Measurements from ENCODE around the gene FAM83G.
"Not testable (repeated sequence)": the region's sequence is repeated elsewhere in the genome, so short reads cannot be mapped to it uniquely, and the experiment has no call there.

FAM83G gene

GRCh38 chr17:19023209-19023999 is 18.8 kb upstream of the FAM83G start:
- no peak for DNase-seq (ENCODE audit: low read depth in 1 of 2, low spot score in 1 of 2)

DNA sequence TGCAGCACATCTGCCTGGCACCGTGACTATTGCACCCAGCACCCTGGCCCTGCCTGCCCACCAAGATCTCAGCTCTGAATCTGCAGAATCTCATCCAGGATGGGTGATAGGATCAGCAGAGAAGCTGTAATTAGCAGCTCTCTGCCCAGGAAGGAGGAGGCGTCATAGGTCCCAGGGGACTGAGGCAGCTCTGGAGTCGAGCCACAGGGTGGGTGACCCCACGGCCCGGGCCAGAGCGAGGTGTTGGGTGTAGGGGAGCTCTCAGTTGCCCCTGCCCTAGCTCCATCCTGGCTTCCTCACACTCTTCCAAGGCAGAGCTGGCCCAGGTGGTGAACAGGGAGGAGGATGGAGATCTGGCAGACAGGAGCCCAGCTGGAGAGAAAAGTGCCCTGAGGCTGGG is 18.2 kb upstream of the FAM83G start:
- no peak for DNase-seq (ENCODE audit: low read depth in 1 of 2, low spot score in 1 of 2)

GRCh38 chr17:19022128-19022527 is 17.6 kb upstream of the FAM83G start:
- no peak for DNase-seq (ENCODE audit: low read depth in 1 of 2, low spot score in 1 of 2)

GRCh38 chr17:19021622-19022083 is 17.1 kb upstream of the FAM83G start:
- peak in 1 of 2 donors; percentile 28 for DNase-seq (ENCODE audit: low read depth in 1 of 2, low spot score in 1 of 2)

DNA sequence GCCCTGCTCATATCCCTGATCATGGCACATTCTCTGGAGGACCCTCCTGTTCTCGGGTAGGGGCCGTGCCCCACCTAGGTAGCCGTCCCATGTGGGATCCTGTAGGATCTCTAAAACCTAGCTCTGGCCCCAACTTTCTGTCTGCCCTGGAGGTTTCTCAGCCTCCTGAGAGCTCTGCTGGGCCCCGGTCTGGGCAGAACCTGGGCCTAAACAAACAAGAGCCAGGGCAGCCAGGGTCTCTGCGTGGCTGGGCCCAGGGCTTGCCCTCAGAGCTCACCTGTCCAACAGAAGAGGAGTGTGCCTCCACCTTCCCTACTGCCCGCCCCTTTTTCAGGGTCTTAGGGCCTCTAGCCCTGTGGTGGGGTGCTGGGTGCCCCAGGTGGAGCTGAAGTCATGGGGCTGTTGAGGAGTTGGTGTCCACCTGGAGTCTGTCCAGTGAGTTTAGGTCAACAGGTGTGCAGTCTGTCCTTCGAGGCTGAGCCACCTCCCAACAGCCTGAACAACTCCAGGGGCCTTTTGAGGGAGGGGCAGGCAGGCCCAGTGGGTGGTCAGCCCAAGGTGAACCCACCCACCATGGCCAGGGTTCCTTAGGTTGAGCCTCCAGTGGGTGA is 16.6 kb upstream of the FAM83G start:
- DNase-seq (ENCODE audit: low read depth in 1 of 2, low spot score in 1 of 2): not testable (repeated sequence)

- no peak for DNase-seq (ENCODE audit: low read depth in 1 of 2, low spot score in 1 of 2)
Observed at GRCh38 chr17:19020016-19020415, 15.5 kb upstream of the FAM83G start.

DNA sequence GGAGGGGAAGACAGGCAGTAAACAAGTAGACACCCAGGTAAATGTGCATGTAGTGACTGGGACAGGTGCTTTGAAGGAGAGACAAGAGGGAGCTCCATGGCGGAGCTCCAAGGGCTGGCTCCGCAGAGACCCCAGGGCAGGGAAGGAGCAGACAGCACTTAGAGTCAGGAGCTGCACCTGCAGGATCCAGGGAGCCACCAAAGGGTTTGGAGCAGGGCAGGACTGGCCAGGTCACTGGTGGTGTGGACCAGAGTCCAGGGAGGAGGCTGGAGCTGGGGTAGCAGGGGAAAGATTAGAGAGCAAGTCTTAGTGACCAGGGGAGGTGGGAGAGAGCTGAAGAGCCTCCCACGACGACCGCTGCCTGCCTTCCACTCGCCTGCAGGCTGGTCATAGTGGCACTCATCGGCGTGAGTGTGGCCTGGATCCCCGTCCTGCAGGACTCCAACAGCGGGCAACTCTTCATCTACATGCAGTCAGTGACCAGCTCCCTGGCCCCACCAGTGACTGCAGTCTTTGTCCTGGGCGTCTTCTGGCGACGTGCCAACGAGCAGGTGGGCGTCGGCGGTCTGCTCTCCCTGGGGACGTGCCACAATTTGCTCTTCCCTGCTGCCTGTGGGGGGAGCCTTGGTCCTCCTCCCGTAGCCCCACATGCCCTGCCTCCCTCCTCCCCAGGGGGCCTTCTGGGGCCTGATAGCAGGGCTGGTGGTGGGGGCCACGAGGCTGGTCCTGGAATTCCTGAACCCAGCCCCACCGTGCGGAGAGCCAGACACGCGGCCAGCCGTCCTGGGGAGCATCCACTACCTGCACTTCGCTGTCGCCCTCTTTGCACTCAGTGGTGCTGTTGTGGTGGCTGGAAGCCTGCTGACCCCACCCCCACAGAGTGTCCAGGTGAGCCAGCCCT is 14.7 kb upstream of the FAM83G start:
- no peak for DNase-seq (ENCODE audit: low read depth in 1 of 2, low spot score in 1 of 2)

DNA sequence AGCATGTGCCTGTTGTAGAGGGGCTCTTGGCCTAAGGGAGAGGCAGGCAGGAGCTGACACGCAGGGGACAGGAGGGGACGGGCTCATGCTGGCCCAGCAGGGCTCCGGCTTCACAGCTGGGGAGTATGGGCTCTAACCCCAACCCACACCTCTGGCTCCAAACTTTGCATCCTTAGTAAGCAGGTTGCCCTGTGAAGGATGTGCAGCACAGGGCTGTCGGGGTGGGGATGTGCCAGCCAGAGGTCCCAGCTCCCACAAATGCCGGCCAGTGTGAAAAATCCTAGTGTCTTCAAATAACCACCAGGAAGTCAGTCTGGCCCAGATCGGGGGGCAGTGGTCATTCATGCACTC is 14.0 kb upstream of the FAM83G start:
- DNase-seq (ENCODE audit: low read depth in 1 of 2, low spot score in 1 of 2): no peak

DNA sequence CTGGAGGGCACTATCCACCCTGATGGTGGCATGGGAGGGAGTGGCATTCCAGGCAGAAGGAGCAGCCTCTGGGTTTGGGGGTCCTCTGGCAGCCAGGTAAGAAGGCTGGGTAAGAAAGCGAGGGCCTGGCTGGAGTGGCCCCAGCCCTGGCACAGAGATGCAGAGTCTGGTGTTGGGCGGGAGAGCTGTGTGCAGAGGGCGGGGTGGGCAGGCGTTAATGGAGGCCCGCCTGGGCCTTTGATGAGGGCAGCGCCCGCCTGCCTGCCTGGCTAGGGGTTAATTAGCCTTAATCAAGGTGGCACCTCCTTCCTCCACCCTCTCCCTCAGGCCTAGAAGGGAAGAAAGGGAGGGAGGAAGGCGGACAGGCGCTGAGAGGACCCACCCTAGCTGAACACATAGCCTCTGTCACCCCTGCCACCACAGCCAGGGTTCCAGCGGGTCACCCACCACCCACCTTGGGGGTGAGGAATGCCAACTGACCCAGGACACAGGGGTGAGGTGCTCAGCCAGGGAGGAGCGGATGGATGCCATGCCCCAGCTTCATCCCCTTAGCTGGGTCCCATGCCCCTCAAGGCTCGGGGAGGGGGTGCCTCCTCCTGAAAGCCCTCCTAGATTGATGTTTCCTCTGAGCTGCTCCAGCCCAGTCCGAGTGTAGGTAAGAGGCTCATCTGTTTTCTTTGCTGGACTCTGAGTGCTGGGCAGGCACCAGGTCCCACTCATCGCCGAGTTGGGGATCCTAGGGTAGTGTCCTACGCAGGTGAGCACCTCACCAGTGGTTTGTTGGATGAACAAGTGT is 13.4 kb upstream of the FAM83G start:
- no peak for DNase-seq (ENCODE audit: low read depth in 1 of 2, low spot score in 1 of 2)

- DNase-seq (ENCODE audit: low read depth in 1 of 2, low spot score in 1 of 2): no peak
Observed at GRCh38 chr17:19017401-19017800, 12.8 kb upstream of the FAM83G start.

GRCh38 chr17:19016881-19017280 is 12.3 kb upstream of the FAM83G start:
- no peak for DNase-seq (ENCODE audit: low read depth in 1 of 2, low spot score in 1 of 2)

GRCh38 chr17:19016297-19016696 is 11.7 kb upstream of the FAM83G start:
- DNase-seq (ENCODE audit: low read depth in 1 of 2, low spot score in 1 of 2): no peak

- no peak for DNase-seq (ENCODE audit: low read depth in 1 of 2, low spot score in 1 of 2)
Observed at GRCh38 chr17:19015428-19015827, 10.9 kb upstream of the FAM83G start.

GRCh38 chr17:19014628-19015215 is 10.2 kb upstream of the FAM83G start:
- no peak for DNase-seq (ENCODE audit: low read depth in 1 of 2, low spot score in 1 of 2)

DNA sequence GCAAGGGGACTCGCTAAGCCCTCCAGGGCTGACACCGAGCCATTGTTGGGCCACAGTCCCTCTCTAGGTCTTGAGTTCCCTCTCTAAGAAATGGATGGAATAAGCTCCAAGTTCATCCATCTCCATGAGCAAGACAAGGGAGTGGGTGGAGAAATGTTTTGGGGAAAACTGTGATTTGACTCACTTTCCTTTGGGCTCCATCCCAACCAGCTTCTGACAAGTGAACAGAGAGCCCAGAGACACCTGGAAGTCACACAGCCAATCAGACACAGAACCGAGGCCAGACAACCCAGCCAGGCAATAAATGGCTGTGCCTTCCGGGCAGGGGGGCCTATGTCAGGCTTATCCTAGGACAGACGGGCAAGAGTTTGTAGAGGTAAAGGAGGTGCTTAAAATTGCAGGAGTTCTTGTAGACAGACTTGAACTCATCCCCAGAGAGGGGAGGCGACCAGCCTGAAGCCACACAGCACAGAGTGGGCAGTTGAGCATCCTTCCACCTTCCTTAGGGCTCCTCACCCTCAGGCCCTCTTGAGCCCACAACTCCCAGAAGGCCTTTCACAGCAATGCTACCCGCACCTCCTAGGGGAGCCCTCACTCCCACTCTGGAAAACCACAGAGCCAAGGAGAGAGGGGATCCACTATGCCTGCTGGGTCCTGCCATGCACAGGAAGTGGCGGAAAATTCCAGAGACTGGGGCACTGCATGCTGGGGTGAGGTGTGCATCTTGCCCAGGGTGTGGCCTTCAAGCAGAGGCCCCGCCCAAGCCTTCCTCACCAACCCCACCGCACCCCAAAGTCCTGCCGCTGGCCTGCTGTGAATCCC is 9.5 kb upstream of the FAM83G start:
- DNase-seq (ENCODE audit: low read depth in 1 of 2, low spot score in 1 of 2): no peak

- DNase-seq (ENCODE audit: low read depth in 1 of 2, low spot score in 1 of 2): no peak
Observed at GRCh38 chr17:19013226-19013625, 8.7 kb upstream of the FAM83G start.

DNA sequence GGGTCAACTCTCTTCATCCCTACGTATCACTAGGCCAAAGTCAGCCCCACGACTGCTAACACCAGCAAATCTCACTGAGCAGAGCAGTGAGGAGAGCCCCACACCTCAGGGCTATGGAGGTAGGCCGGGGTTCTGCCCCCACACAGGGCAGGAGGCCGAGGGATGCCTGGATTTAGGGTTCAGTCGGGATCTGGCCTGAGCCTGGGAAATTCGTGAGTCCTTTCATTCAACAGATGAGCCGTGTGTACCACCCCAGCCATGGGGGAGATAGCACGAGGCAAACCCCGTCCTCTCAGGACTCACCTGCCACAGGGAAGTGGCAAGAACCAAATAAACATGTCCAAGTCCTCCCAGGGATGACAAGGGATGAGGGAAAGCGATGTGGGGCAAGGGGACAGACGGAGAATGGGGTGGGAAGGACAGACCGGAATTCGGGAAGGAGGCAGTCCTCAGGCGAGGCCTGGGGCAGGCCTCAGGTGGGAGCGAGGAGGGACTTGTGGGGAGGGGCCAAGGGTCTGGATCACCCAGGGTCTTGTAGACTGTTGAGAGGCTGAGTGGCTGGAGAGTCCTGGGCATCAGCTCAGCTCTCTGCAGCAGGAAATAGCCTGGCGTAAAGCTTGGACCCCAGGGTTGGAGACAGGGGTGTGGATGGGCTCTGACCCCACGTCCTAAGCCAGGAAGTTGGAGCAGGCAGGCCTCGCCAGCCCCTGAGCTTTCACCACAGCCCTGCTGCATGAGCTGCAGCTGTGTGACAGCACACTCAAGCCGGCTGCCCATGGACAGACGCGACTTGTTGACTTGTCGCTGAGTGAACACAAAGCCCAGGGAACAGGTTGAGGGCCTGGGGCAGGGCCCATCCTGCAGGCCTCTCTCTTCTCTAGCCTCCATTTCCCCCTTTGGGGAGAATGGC is 7.9 kb upstream of the FAM83G start:
- DNase-seq (ENCODE audit: low read depth in 1 of 2, low spot score in 1 of 2): no peak

DNA sequence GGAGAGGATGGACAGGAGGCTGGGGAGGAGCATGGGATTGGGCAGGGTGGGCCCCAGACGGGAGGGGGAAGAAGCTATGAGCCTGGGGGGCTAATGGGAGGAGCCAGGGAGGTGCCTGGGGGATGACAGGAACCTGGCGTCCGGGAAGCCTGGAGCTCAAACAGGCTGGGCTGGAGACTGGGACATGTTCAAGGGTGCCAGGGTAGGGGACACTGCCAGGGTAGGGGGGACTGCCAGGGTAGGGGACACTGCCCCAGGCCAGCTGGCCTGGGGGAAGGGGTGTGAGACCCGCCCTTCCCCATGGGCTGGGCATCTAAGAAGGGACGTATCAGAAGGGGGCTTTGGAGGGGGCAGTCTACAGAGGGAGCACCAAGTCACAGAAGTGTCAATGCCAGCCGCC is 7.0 kb upstream of the FAM83G start:
- no peak for DNase-seq (ENCODE audit: low read depth in 1 of 2, low spot score in 1 of 2)

Data from stimulated activated CD4-positive, alpha-beta T cell treated with anti-CD3 and anti-CD28 coated beads, Interleukin-15, amount 100 ng/mL, for 1 hour (primary cell).